WTC11 (cell line): ENCODE measurements around the gene MYO3A. TPM values are rescaled to one million over a fixed set of nuclear protein-coding genes. Genes with fewer than 3 reads are reported as not detected.

Experiments used
- ATAC-seq: fragments of 200-7000 bp; cut with Tn5 transposase; 2 replicates; pipeline ENCODE4 v1.10.0; 2021; ENCODE audit warnings: mild to moderate bottlenecking, moderate library complexity
- CTCF ChIA-PET: fragments of 300-600 bp; sonication (Branson Sonifier 250); formaldehyde crosslinking; loops from one replicate; lab custom pipeline; 2021; ENCODE audit warnings: antibody characterized with exemption; lab: Charles Lee
- POLR2A ChIA-PET: fragments of 350-600 bp; sonication (Branson Sonifier 250); formaldehyde crosslinking; loops from one replicate; lab custom pipeline; 2021; ENCODE audit warnings: antibody characterized with exemption; lab: Charles Lee
- DNase-seq: peaks from one replicate; pipeline ENCODE4 v3.0.0; 2021; ENCODE audit warnings: low spot score
- H3K27ac Mint-ChIP-seq: 2 replicates; pipeline ENCODE4 v1.8.0; 2021; ENCODE audit warnings: mixed read lengths
- H3K27me3 Mint-ChIP-seq: 2 replicates; pipeline ENCODE4 v1.8.0; 2021; ENCODE audit warnings: low read depth, mild to moderate bottlenecking, moderate library complexity, mixed read lengths
- H3K36me3 Mint-ChIP-seq: 2 replicates; pipeline ENCODE4 v1.8.0; 2021; ENCODE audit warnings: mixed read lengths
- H3K4me1 Mint-ChIP-seq: 2 replicates; pipeline ENCODE4 v1.8.0; 2022; ENCODE audit warnings: mixed read lengths
- H3K4me3 Mint-ChIP-seq: 2 replicates; pipeline ENCODE4 v1.8.0; 2021; ENCODE audit warnings: mild to moderate bottlenecking, moderate library complexity, mixed read lengths
- H3K9me3 Mint-ChIP-seq: 2 replicates; pipeline ENCODE4 v1.8.0; 2021; ENCODE audit warnings: mixed read lengths
- ARID4B ChIP-seq: sonication (generic); formaldehyde crosslinking; IDR thresholded peaks from 2 replicates; pipeline ENCODE4 v1.8.0; 2023; ENCODE audit warnings: missing genetic modification reagents, mild to moderate bottlenecking, borderline replicate concordance
- CREB1 ChIP-seq: sonication (generic); formaldehyde crosslinking; IDR thresholded peaks from 2 replicates; pipeline ENCODE4 v1.8.0; 2023; ENCODE audit warnings: mild to moderate bottlenecking, missing genetic modification reagents
- CREM ChIP-seq: sonication (generic); formaldehyde crosslinking; IDR thresholded peaks from 2 replicates; pipeline ENCODE4 v1.8.1; 2022; ENCODE audit warnings: mild to moderate bottlenecking, missing genetic modification reagents, moderate library complexity
- E2F4 ChIP-seq: sonication (generic); formaldehyde crosslinking; IDR thresholded peaks from 2 replicates; pipeline ENCODE4 v1.8.1; 2022; ENCODE audit warnings: low read depth, mild to moderate bottlenecking, moderate library complexity, missing genetic modification reagents, borderline replicate concordance
- ESRRA ChIP-seq: sonication (generic); formaldehyde crosslinking; IDR thresholded peaks from 2 replicates; pipeline ENCODE4 v1.8.1; 2022; ENCODE audit warnings: mild to moderate bottlenecking, missing genetic modification reagents, borderline replicate concordance
- HMGXB4 ChIP-seq: sonication (generic); formaldehyde crosslinking; IDR thresholded peaks from 2 replicates; pipeline ENCODE4 v1.8.1; 2023; ENCODE audit warnings: mild to moderate bottlenecking, moderate library complexity, missing genetic modification reagents
- NFATC4 ChIP-seq: fragments of 250-450 bp; sonication (Bioruptor Pico); IDR thresholded peaks from 2 replicates; pipeline ENCODE4 v1.9.0; 2021; ENCODE audit warnings: mild to moderate bottlenecking
- NFYB ChIP-seq: sonication (generic); formaldehyde crosslinking; conservative IDR thresholded peaks from 2 replicates; pipeline ENCODE4 v1.8.0; 2022; ENCODE audit warnings: low read depth, missing genetic modification reagents
- NR1H2 ChIP-seq: sonication (generic); formaldehyde crosslinking; IDR thresholded peaks from 2 replicates; pipeline ENCODE4 v1.9.0; 2021; ENCODE audit warnings: mild to moderate bottlenecking, moderate library complexity, missing genetic modification reagents
- NR2C2 ChIP-seq: sonication (generic); formaldehyde crosslinking; IDR thresholded peaks from 2 replicates; pipeline ENCODE4 v1.8.0; 2022; ENCODE audit warnings: mild to moderate bottlenecking, missing genetic modification reagents
- OVOL2 ChIP-seq: fragments of 250-450 bp; sonication (Bioruptor Pico); IDR thresholded peaks from 2 replicates; pipeline ENCODE4 v1.9.0; 2021; ENCODE audit warnings: mild to moderate bottlenecking, borderline replicate concordance
- RORB ChIP-seq: fragments of 250-450 bp; sonication (Bioruptor Pico); IDR thresholded peaks from 2 replicates; pipeline ENCODE4 v1.9.0; 2021; ENCODE audit warnings: mild to moderate bottlenecking
- SMAD4 ChIP-seq: sonication (generic); formaldehyde crosslinking; IDR thresholded peaks from 2 replicates; pipeline ENCODE4 v1.8.0; 2022; ENCODE audit warnings: mild to moderate bottlenecking, missing genetic modification reagents
- SOX15 ChIP-seq: fragments of 250-450 bp; sonication (Bioruptor Pico); IDR thresholded peaks from 2 replicates; pipeline ENCODE4 v1.9.0; 2021; ENCODE audit warnings: mild to moderate bottlenecking
- ZBTB21 ChIP-seq: sonication (generic); formaldehyde crosslinking; IDR thresholded peaks from 2 replicates; pipeline ENCODE4 v1.8.1; 2023; ENCODE audit warnings: mild to moderate bottlenecking, missing genetic modification reagents, borderline replicate concordance
- ZNF416 ChIP-seq: fragments of 250-450 bp; sonication (Bioruptor Pico); IDR thresholded peaks from 2 replicates; pipeline ENCODE4 v1.9.0; 2021; ENCODE audit warnings: mild to moderate bottlenecking, inconsistent platforms
- ZNF425 ChIP-seq: fragments of 250-450 bp; sonication (Bioruptor Pico); conservative IDR thresholded peaks from 2 replicates; pipeline ENCODE4 v1.9.0; 2021; ENCODE audit warnings: mild to moderate bottlenecking
- ZNF671 ChIP-seq: fragments of 250-450 bp; sonication (Bioruptor Pico); IDR thresholded peaks from 2 replicates; pipeline ENCODE4 v1.8.0; 2021; ENCODE audit warnings: mild to moderate bottlenecking
- total RNA-seq: library from RNA; stranded (reverse); gene quantifications from 3 replicates; pipeline ENCODE4 v1.2.3, GENCODE V29; 2021
- TF ChIP-seq, protein P1 (sequence below): sonication (generic); formaldehyde crosslinking; IDR thresholded peaks from 2 replicates; pipeline ENCODE4 v1.8.1; 2023; ENCODE audit warnings: mild to moderate bottlenecking, missing genetic modification reagents, borderline replicate concordance
- TF ChIP-seq, protein P2 (sequence below): sonication (generic); formaldehyde crosslinking; IDR thresholded peaks from 2 replicates; pipeline ENCODE4 v1.8.1; 2022; ENCODE audit warnings: mild to moderate bottlenecking, moderate library complexity, missing genetic modification reagents

The MYO3A gene
- total RNA-seq, 1 experiment from 2014 or later = 3.7 TPM

GRCh38 chr10:25896421-25896820 lies 37.6 kb upstream of the MYO3A start:
- CTCF ChIA-PET = interaction anchor here (2.4 kb wide), 1 partner anchor 21 kb away, joined by 6 read pairs; no protein-coding TSS in a partner anchor
- no peak overlapping the region for H3K4me3 Mint-ChIP-seq
- peaks cover 8% of the 10 kb centered on the region for H3K9me3 Mint-ChIP-seq
- H3K36me3 Mint-ChIP-seq = peaks cover 6% of the 10 kb centered on the region; the same call in 1 of the 2 replicates
- DNase-seq (no peak), ATAC-seq (no peak)
- no peak overlapping the region for H3K27ac Mint-ChIP-seq
- no peaks in the 10 kb centered on the region for H3K27me3 Mint-ChIP-seq
- peaks cover 15% of the 10 kb centered on the region for H3K4me1 Mint-ChIP-seq
- TF ChIP-seq ZNF425 = no peak
- no peak for TF ChIP-seq ZNF416 (CRISPR knock-in tag)
- TF ChIP-seq CREM (CRISPR knock-in tag) = no peak
- TF ChIP-seq ARID4B = no peak
- no peak for TF ChIP-seq NR2C2 (CRISPR knock-in tag)
- TF ChIP-seq CREB1 (CRISPR knock-in tag) = no peak
- TF ChIP-seq, protein P1, sequence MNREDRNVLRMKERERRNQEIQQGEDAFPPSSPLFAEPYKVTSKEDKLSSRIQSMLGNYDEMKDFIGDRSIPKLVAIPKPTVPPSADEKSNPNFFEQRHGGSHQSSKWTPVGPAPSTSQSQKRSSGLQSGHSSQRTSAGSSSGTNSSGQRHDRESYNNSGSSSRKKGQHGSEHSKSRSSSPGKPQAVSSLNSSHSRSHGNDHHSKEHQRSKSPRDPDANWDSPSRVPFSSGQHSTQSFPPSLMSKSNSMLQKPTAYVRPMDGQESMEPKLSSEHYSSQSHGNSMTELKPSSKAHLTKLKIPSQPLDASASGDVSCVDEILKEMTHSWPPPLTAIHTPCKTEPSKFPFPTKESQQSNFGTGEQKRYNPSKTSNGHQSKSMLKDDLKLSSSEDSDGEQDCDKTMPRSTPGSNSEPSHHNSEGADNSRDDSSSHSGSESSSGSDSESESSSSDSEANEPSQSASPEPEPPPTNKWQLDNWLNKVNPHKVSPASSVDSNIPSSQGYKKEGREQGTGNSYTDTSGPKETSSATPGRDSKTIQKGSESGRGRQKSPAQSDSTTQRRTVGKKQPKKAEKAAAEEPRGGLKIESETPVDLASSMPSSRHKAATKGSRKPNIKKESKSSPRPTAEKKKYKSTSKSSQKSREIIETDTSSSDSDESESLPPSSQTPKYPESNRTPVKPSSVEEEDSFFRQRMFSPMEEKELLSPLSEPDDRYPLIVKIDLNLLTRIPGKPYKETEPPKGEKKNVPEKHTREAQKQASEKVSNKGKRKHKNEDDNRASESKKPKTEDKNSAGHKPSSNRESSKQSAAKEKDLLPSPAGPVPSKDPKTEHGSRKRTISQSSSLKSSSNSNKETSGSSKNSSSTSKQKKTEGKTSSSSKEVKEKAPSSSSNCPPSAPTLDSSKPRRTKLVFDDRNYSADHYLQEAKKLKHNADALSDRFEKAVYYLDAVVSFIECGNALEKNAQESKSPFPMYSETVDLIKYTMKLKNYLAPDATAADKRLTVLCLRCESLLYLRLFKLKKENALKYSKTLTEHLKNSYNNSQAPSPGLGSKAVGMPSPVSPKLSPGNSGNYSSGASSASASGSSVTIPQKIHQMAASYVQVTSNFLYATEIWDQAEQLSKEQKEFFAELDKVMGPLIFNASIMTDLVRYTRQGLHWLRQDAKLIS (CRISPR knock-in tag) = no peak
- no peak for TF ChIP-seq NFATC4 (CRISPR knock-in tag)
- TF ChIP-seq ZBTB21 (CRISPR knock-in tag) = no peak
- TF ChIP-seq, protein P2, sequence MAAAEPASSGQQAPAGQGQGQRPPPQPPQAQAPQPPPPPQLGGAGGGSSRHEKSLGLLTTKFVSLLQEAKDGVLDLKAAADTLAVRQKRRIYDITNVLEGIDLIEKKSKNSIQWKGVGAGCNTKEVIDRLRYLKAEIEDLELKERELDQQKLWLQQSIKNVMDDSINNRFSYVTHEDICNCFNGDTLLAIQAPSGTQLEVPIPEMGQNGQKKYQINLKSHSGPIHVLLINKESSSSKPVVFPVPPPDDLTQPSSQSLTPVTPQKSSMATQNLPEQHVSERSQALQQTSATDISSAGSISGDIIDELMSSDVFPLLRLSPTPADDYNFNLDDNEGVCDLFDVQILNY (CRISPR knock-in tag) = no peak
- TF ChIP-seq E2F4 (CRISPR knock-in tag) = no peak
- no peak for TF ChIP-seq NR1H2 (CRISPR knock-in tag)
- TF ChIP-seq RORB = no peak
- POLR2A ChIA-PET = interaction anchor here (0.6 kb wide), 1 partner anchor 288 kb away, joined by 8 read pairs; no protein-coding TSS in a partner anchor

DNA sequence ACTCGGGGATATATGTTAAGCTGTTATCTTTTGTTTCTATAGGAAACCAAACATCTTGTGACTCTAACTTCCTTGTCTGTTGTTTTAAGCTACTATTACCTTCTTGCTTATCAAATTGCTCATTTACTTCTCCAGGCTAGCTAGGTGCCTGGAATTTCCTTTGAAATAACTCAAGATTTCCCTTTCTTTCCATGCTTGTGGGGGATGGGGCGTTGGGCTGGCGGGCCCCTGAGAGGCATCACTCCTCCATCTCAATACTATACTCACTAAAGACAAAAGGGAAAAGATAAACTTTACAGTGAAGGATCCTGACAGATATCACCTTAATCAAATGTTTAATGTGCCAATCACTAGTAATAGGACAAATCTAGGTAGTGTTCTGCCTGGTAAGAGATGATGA lies 34.7 kb upstream of the MYO3A start:
- Mint-ChIP-seq H3K9me3 (no peaks in the 10 kb centered on the region), H3K4me3 (no peak overlapping the region), H3K27me3 (no peaks in the 10 kb centered on the region), H3K27ac (no peak overlapping the region), H3K4me1 (peaks cover 18% of the 10 kb centered on the region), H3K36me3 (no peaks in the 10 kb centered on the region)
- CTCF ChIA-PET = no interaction called here
- DNase-seq = no peak
- no peak for ATAC-seq
- POLR2A ChIA-PET = no interaction called here
- no peak for TF ChIP-seq OVOL2
- TF ChIP-seq ESRRA (CRISPR knock-in tag) = no peak
- no peak for TF ChIP-seq SMAD4 (CRISPR knock-in tag)
- no peak for TF ChIP-seq HMGXB4 (CRISPR knock-in tag)
- no peak for TF ChIP-seq SOX15 (CRISPR knock-in tag)
- no peak for TF ChIP-seq ZNF671 (CRISPR knock-in tag)
- no peak for TF ChIP-seq NFYB (CRISPR knock-in tag)
